Keratinocyte (primary cell): ENCODE measurements around the gene OR6F1. TPM values are rescaled to one million over a fixed set of nuclear protein-coding genes. Genes with fewer than 3 reads are reported as not detected.
"Not testable (repeated sequence)": the region's sequence is repeated elsewhere in the genome, so short reads cannot be mapped to it uniquely, and the experiment has no call there.

Source experiments
- DNase-seq: peaks from one replicate; pipeline ENCODE4 v3.0.0-alpha.2; 2011; ENCODE audit warnings: low read depth, missing footprints, low spot score
- FAIRE-seq: peaks from 2 replicates; lab custom pipeline; 2011; peaks lifted over from hg19 to GRCh38; lab: Jason Lieb, UNC
- H2AFZ ChIP-seq: 2 replicates; pipeline ENCODE4 v1.6.0; 2012; ENCODE audit warnings: low read length, control low read depth, inconsistent platforms; ENCODE audit not compliant: control insufficient read depth
- H3K27ac ChIP-seq: 2 replicates; pipeline ENCODE4 v1.5.1; 2011; ENCODE audit warnings: low read length; ENCODE audit not compliant: control insufficient read depth, insufficient read depth
- H3K27me3 ChIP-seq: 3 replicates; pipeline ENCODE4 v1.6.0; 2011; ENCODE audit warnings: low read length; ENCODE audit not compliant: control insufficient read depth, insufficient read depth; ENCODE audit errors: extremely low read depth
- H3K36me3 ChIP-seq, 2 experiments: 2 replicates in 1 of 2; 3 replicates in 1 of 2; pipeline ENCODE4 v1.5.1; 2011; ENCODE audit warnings: low read length in 2 of 2, mild to moderate bottlenecking in 1 of 2; ENCODE audit not compliant: control insufficient read depth in 2 of 2, insufficient read depth in 2 of 2; ENCODE audit errors: extremely low read depth in 1 of 2
- H3K4me1 ChIP-seq: 3 replicates; pipeline ENCODE4 v1.5.1; 2011; ENCODE audit warnings: low read length; ENCODE audit not compliant: control insufficient read depth, insufficient read depth; ENCODE audit errors: extremely low read depth
- H3K4me2 ChIP-seq: 3 replicates; pipeline ENCODE4 v1.6.0; 2011; ENCODE audit warnings: low read depth, low read length; ENCODE audit not compliant: control insufficient read depth, insufficient read depth; ENCODE audit errors: extremely low read depth
- H3K4me3 ChIP-seq, 3 experiments: fragments of 200-600 bp in 1 of 3; sonication (generic) in 1 of 3; 2 replicates in 2 of 3; 3 replicates in 1 of 3; pipeline ENCODE4 v1.5.1; 2011 to 2016; ENCODE audit warnings: low read length in 3 of 3, mild to moderate bottlenecking in 3 of 3, control low read depth in 2 of 3, inconsistent platforms in 1 of 3, low read depth in 1 of 3, mixed read lengths in 1 of 3, mixed run types in 1 of 3, moderate library complexity in 1 of 3; ENCODE audit not compliant: control insufficient read depth in 2 of 3, insufficient read depth in 2 of 3; ENCODE audit errors: extremely low read depth in 1 of 3
- H3K79me2 ChIP-seq: 2 replicates; pipeline ENCODE4 v1.6.0; 2012; ENCODE audit warnings: low read length; ENCODE audit not compliant: control insufficient read depth, insufficient read depth
- H3K9ac ChIP-seq: 3 replicates; pipeline ENCODE4 v1.6.0; 2011; ENCODE audit warnings: low read length; ENCODE audit not compliant: control insufficient read depth, insufficient read depth; ENCODE audit errors: extremely low read depth
- H3K9me1 ChIP-seq: 3 replicates; pipeline ENCODE4 v1.6.0; 2011; ENCODE audit warnings: low read length; ENCODE audit not compliant: control insufficient read depth, insufficient read depth; ENCODE audit errors: extremely low read depth
- H3K9me3 ChIP-seq: 2 replicates; pipeline ENCODE4 v1.5.1; 2012; ENCODE audit warnings: low read depth, low read length; ENCODE audit not compliant: control insufficient read depth
- H4K20me1 ChIP-seq: 3 replicates; pipeline ENCODE4 v1.6.0; 2011; ENCODE audit warnings: low read length; ENCODE audit not compliant: control insufficient read depth, insufficient read depth; ENCODE audit errors: extremely low read depth
- CTCF ChIP-seq, 3 experiments: IDR thresholded peaks in 1 of 3; conservative IDR thresholded peaks in 1 of 3; optimal IDR thresholded peaks in 1 of 3; 2 replicates in 2 of 3; 3 replicates in 1 of 3; pipeline versions ENCODE3 to v1.5.1; 2011; ENCODE audit warnings: low read length in 3 of 3, mild to moderate bottlenecking in 3 of 3, moderate library complexity in 2 of 3, control low read depth in 1 of 3, inconsistent platforms in 1 of 3; ENCODE audit not compliant: insufficient read depth in 2 of 3; ENCODE audit errors: extremely low read depth in 1 of 3
- EZH2 ChIP-seq: IDR thresholded peaks from one replicate; pipeline ENCODE4 v1.6.1; 2012; ENCODE audit warnings: inconsistent platforms, mild to moderate bottlenecking, low read length, moderate library complexity
- dilution Hi-C: fragments of 300-500 bp; cut with MboI; formaldehyde crosslinking; loops from one replicate; pipeline ENCODE4 v1.7.0; 2020; ENCODE audit warnings: low sequenced_read_pairs; ENCODE audit not compliant: extremely low pct_ligation_motif_present
- polyA plus RNA-seq, 5 experiments: library from polyadenylated mRNA; depleted of rRNA in 3 of 5; stranded (reverse) in 3 of 5; stranded (forward) in 1 of 5; unstranded in 1 of 5; fragments of >200 nt; gene quantifications; 1 replicate in 1 of 5; 2 replicates in 3 of 5; 3 replicates in 1 of 5; pipeline versions ENCODE4 v1.2.1 to v1.2.3, GENCODE V29; 2011 to 2012; ENCODE audit warnings: missing spikeins in 2 of 5, low read depth in 1 of 5, low replicate concordance in 1 of 5

The OR6F1 gene
- polyA plus RNA-seq, 1 donor (not counting 4 experiments of a cell fraction or from before 2014, with no cell fraction given): not detected

- Histone ChIP-seq H3K9ac (no peak overlapping the region), H3K79me2 (no peaks in the 10 kb centered on the region), H3K4me3 (no peak overlapping the region), H3K27me3 (no peaks in the 10 kb centered on the region), H3K4me2 (no peak overlapping the region), H3K9me3 (peaks cover 2% of the 10 kb centered on the region), H3K36me3 (no peaks in the 10 kb centered on the region), H4K20me1 (no peaks in the 10 kb centered on the region), H3K9me1 (no peaks in the 10 kb centered on the region), H2AFZ (no peak overlapping the region), H3K4me1 (no peaks in the 10 kb centered on the region), H3K27ac (no peak overlapping the region)
- TF ChIP-seq EZH2 (no peak), CTCF (optimal IDR thresholded peaks at IDR 0.05 in 1 of 3, IDR thresholded peaks at IDR 0.05 in 1 of 3, conservative IDR thresholded peaks at IDR 0.05 in 1 of 3; ENCODE audit: extremely low read depth in 1 of 3, insufficient read depth in 2 of 3, low read length in 3 of 3) (no peak)
- dilution Hi-C loops: no loop called here
- FAIRE-seq: no peak
- DNase-seq: no peak
Measured at GRCh38 chr1:247747616-247748015, 31.2 kb upstream of the OR6F1 start.

GRCh38 chr1:247746391-247746935, 30.0 kb upstream of the OR6F1 start:
- H2AFZ ChIP-seq: no peak overlapping the region
- H3K79me2 ChIP-seq: no peaks in the 10 kb centered on the region
- dilution Hi-C loops: no loop called here
- FAIRE-seq: no peak
- no peaks in the 10 kb centered on the region for H3K27me3 ChIP-seq
- H4K20me1 ChIP-seq: no peaks in the 10 kb centered on the region
- no peaks in the 10 kb centered on the region for H3K36me3 ChIP-seq
- TF ChIP-seq EZH2: no peak
- no peak for TF ChIP-seq CTCF (optimal IDR thresholded peaks at IDR 0.05 in 1 of 3, IDR thresholded peaks at IDR 0.05 in 1 of 3, conservative IDR thresholded peaks at IDR 0.05 in 1 of 3; ENCODE audit: extremely low read depth in 1 of 3, insufficient read depth in 2 of 3, low read length in 3 of 3)
- no peak overlapping the region for H3K27ac ChIP-seq
- no peak for DNase-seq
- no peaks in the 10 kb centered on the region for H3K4me1 ChIP-seq
- H3K9ac ChIP-seq: no peak overlapping the region
- H3K9me1 ChIP-seq: no peaks in the 10 kb centered on the region
- peaks cover 2% of the 10 kb centered on the region for H3K9me3 ChIP-seq
- no peak overlapping the region for H3K4me2 ChIP-seq
- no peak overlapping the region for H3K4me3 ChIP-seq

GRCh38 chr1:247742215-247742760, 25.8 kb upstream of the OR6F1 start:
- H3K79me2 ChIP-seq, H2AFZ ChIP-seq, DNase-seq, H3K4me2 ChIP-seq, H4K20me1 ChIP-seq, H3K4me1 ChIP-seq, H3K27ac ChIP-seq, H3K9me3 ChIP-seq, H3K27me3 ChIP-seq, H3K9ac ChIP-seq, dilution Hi-C loops, H3K9me1 ChIP-seq, H3K36me3 ChIP-seq, FAIRE-seq, H3K4me3 ChIP-seq: not testable (repeated sequence)
